Islet of Langerhans (tissue), 1 donor: ENCODE measurements around the gene PRM1.

Source experiments
- FAIRE-seq: peaks from one replicate; lab custom pipeline; 2011; peaks lifted over from hg19 to GRCh38; lab: Jason Lieb, UNC

PRM1 gene

GRCh38 chr16:11252482-11252931, 28.6 kb downstream of the PRM1 start:
- FAIRE-seq, result no peak

DNA sequence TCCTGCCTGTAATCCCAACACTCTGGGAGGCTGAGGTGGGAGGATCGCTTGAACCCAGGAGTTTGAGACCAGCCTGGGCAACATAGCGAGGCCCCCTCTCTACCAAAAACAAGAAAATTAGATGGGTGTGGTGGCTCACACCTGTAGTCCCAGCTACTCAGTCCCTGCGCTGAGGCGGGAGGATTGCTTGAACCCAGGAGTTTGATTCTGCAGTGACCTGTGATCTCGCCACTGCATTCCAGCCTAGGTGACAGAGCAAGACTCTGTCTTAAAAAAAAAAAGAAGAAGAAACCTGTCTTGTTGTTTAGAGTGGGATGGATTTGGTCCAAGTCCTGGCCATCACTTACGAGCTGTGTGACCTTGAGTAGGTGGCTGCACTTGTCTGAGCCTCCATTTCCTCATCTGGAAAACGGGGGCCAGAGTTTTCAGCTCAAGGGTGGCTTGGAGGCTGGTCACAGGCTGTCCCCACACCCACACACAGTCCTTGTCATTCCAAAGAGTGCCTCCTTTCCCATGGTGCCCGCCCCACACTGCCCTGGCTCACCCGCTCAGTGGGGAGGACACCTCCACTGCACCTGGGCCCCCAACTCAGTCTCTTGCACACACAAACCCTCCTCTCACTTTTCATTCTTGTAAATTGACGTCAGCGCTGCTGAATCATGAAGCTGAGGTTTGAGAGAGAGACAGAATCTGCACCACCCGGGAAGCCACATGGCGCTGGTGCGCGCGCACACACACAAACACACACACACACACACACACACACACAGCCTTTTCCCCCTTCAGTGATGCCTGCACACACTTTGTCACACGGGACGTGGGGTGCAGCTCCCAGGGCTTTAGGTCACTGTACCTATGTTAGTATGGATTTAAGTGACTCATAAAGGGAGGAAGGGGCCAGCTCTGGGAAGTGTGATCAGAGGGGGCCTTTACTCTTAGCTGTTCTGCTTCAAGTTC, 29.3 kb downstream of the PRM1 start:
- FAIRE-seq, result no peak

- FAIRE-seq, result no peak
These were observed 30.2 kb downstream of the PRM1 start for GRCh38 chr16:11250786-11251524.

GRCh38 chr16:11250091-11250785, 30.9 kb downstream of the PRM1 start:
- no peak for FAIRE-seq

DNA sequence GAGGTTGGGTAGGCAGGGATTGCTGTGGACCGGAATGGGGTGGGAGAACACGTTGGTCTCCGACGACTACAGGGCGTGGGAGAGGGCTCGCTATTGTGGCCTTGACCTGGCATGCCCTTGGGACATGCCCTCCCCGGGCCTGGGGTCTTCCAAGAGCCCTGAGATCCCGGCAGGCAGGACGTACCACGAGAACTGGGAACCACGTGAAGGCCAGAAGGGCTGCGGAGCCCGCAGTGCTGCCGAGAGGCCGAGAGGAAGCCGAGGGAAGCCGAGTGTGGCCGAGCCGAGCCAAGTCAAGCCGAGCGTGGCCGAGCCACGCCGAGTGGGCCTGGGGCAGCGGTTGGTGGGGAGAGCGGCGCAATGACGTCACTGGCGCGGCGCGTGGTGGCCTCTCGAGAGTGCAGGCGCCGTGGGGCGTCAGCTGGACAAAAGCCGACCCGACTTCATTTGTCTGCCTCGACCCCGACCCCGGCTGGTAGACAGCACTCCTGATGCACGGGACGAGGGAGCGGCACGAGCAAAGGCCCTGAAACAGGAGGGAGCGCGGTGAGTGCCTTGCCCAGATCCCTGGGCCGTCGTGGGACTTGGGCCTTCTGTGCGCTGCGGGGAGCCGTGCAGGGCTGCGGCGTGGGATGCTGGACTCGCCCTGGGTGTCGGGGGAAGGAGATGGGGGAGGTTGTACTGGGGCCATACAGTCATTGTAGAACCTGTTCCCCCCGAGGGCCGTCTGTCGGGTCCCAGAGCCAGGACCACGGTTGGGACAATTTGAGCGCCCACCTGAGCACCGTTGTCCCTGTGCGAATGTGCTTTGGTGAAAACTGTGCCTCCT, 31.7 kb downstream of the PRM1 start:
- FAIRE-seq, result no peak

DNA sequence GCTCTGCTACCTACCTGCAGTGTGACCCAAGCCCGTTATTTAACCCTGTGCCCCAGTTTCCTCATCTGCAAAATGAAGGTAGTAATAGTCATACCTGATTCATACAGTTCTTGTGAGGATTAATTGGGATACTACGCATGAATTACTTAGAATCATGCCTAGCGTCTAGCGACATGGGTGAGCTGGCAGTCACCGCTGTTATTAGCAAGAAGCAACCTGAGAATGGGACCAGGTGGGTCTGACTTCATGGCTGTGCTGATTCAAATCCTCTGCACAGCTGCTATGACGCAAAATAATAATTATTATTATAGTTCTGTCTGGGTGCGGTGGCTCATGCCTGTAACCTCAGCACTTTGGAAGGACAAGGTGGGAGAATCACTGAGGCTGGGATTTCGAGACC, 33.0 kb downstream of the PRM1 start:
- no peak for FAIRE-seq

- FAIRE-seq, result no peak
These were observed 35.1 kb downstream of the PRM1 start for GRCh38 chr16:11245988-11246387.

- no peak for FAIRE-seq
These were observed 35.9 kb downstream of the PRM1 start for GRCh38 chr16:11245222-11245737.

DNA sequence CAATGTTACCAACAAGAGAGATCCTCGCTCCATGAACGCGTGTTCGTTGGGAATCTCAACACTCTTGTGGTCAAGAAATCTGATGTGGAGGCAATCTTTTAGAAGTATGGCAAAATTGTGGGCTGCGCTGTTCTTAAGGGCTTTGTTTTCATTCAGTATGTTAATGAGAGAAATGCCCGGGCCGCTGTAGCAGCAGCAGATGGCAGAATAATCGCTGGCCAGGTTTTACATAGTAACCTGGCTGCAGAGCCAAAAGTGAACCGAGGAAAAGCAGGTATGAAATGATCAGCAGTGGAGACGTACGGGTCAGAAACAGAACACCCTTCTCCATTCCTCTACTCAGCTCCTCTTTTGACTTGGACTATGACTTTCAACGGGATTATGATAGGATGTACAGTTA, 38.5 kb downstream of the PRM1 start:
- FAIRE-seq, result no peak

DNA sequence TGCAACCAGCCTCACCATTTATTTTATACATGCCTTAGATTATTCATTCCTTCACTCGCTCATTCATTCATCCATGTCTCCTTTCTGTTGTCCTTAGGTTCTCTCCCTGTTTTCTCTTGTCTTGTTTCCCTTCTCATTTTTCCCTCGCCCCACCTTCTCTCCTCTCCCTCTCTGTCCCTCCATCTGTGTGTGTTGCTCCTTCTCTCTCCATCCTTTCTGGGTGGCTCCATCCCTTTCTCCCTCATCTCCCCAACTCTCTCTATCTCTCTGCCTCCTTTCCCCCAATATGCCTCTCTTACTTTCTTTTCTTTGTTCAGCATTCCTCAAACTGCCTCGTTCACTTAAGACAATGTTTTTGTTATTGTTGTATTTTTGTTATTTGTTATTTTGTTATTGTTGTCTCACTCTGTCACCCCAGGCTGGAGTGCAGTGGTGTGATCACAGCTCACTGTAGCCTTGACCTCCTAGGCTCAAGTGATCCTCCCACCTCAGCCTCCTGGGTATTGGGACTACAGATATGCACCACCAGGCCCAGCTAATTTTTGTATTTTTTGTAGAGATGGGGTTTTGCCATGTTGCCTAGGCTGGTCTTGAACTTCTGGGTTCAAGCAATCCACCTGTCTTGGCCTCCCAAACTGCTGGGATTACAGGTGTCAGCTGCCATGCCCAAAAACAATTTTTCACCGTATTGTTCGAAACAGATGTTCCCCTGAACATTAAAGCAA, 39.5 kb downstream of the PRM1 start:
- no peak for FAIRE-seq

- FAIRE-seq, result no peak
These were observed 40.3 kb downstream of the PRM1 start for GRCh38 chr16:11240636-11241473.

- FAIRE-seq, result no peak
These were observed 41.2 kb downstream of the PRM1 start for GRCh38 chr16:11239644-11240632.

DNA sequence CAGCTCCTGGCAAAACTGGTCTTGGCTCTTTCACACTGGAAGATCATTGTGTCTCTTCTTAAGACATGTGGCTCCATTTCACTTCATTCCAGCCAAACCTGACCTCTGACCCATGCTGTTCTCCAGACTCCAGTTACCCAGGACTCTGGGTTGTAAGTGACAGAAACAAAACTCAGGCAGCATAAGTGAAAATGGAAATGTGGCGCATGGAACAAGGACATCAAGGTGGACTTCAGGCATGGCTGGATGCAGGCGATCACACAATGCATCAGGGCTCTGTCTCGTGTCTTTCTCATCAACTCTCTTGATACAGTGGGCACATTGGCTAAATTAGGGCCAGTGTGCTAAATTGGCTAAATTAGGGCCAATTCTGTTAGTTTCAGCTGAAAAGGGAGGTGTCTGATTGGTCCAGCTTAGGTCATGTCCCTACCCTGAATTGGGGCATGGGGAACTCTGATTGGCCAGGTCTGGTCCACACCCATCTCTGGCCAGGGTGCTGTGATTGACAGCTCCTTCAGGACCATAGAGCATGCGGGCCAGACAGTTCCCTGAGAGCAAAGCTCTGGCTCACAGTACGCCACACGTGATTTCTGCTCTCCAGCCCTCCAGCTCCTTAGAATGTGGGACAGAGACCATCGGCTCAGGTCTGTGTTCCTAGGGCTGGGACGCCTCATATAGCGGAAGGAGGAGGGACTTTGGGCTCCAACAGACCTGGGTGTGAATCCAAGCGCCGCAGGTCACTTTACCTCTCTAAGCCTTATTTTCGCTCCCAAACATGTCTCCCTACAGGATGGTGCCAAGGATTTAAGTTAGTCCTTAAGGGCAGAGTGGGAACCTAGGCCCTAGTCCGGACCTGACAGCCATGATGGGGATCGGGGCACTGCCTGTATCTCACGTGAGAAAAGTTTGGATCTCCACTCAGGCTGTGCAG, 42.6 kb downstream of the PRM1 start:
- FAIRE-seq, result no peak

DNA sequence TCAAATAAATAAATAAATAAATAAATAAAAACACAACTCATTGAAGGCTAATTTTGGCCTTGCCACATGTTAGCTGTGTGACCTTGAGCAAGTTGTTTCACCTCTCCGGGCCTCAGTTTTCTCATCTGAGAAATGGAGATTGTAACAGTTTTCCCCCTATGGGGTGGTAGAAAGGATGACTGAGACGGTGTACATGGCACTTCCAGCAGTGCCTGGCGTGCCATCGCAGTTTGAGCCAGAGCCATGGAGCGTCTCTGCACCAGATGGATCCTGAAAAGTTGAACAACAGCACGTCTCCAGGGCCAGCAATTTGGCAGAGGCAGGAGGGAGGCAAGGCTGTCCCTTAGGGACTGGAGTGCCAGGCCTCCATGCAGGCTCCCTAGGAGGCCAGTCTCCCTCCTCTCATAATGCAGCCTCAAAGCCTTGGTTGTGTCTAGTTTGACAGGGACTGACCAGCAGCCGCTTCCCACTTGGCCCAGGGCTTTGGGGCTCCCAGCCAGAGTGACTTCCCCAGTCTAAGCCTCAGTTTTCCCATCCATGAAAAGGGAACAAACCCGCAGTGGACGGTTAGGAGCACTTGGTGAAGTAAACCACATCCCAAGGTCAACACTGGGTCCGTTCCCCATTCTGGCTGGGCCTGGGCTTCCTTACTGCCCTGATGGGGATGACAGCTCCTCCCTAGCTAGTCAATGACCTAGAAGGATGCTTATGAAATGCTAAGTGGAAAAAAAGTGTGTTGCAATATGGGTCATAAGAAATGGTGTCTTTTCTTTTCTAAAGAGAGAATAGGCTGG, 44.5 kb downstream of the PRM1 start:
- FAIRE-seq, result no peak

DNA sequence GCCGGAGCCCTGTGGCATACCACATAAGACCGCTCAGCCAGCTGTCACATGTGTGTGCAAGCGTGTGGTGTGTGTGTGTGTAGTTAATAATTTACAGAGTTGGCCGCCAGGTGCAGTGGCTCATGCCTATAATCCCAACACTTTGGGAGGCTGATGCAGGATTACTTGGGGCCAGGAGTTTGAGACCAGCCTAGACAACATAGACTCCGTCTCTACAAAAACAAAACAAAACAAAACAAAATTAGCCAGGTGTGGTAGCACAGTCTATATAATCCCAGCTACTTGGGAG, 45.5 kb downstream of the PRM1 start:
- no peak for FAIRE-seq

GRCh38 chr16:11234884-11235702, 46.0 kb downstream of the PRM1 start:
- FAIRE-seq, result no peak
